ENCODE data around the gene CACNA2D3. TPM values are rescaled to one million over a fixed set of nuclear protein-coding genes. Genes with fewer than 3 reads are reported as not detected.

The CACNA2D3 gene
- total RNA-seq, 1 donor from 2014 or later, result 21.2 TPM

GRCh38 chr3:54955941-54956340, 833.6 kb downstream of the CACNA2D3 start:
- intact Hi-C loops (cut with micrococcal nuclease), result no loop called here

GRCh38 chr3:54957711-54958110, 835.4 kb downstream of the CACNA2D3 start:
- H3K27me3 ChIP-seq (ENCODE audit: low read depth), result no peaks in the 10 kb centered on the region
- intact Hi-C loops (cut with micrococcal nuclease), result no loop called here
- no peak overlapping the region for H3K4me3 ChIP-seq
- no peak for TF ChIP-seq CTCF (IDR thresholded peaks at IDR 0.05; ENCODE audit: borderline replicate concordance)
- H3K9me3 ChIP-seq (replicated peaks), result no peaks in the 10 kb centered on the region
- no peaks in the 10 kb centered on the region for H3K36me3 ChIP-seq
- peaks cover 13% of the 10 kb centered on the region for H3K4me1 ChIP-seq
- no peak overlapping the region for H3K27ac ChIP-seq (replicated peaks)
- no peak for DNase-seq

More at GRCh38 chr3:54955941-54956340, 833.6 kb downstream of the CACNA2D3 start:
- H3K36me3 ChIP-seq, result no peaks in the 10 kb centered on the region
- TF ChIP-seq CTCF (IDR thresholded peaks at IDR 0.05; ENCODE audit: borderline replicate concordance), result no peak
- no peaks in the 10 kb centered on the region for H3K27me3 ChIP-seq (ENCODE audit: low read depth)
- H3K27ac ChIP-seq (replicated peaks), result no peak overlapping the region
- no peaks in the 10 kb centered on the region for H3K9me3 ChIP-seq (replicated peaks)
- peaks cover 26% of the 10 kb centered on the region for H3K4me1 ChIP-seq
- H3K4me3 ChIP-seq, result no peak overlapping the region
- DNase-seq, result no peak

- DNase-seq, result no peak
- Histone ChIP-seq H3K36me3 (no peaks in the 10 kb centered on the region), H3K4me1 (no peaks in the 10 kb centered on the region), H3K4me3 (no peak overlapping the region), H3K27ac (replicated peaks) (no peak overlapping the region), H3K27me3 (ENCODE audit: low read depth) (no peaks in the 10 kb centered on the region), H3K9me3 (replicated peaks) (no peaks in the 10 kb centered on the region)
- no peak for TF ChIP-seq CTCF (IDR thresholded peaks at IDR 0.05; ENCODE audit: borderline replicate concordance)
- intact Hi-C loops (cut with micrococcal nuclease), result no loop called here
Observed at GRCh38 chr3:54960082-54960481, 837.7 kb downstream of the CACNA2D3 start.

- TF ChIP-seq CTCF (IDR thresholded peaks at IDR 0.05; ENCODE audit: borderline replicate concordance), result no peak
- Histone ChIP-seq H3K4me3 (no peak overlapping the region), H3K36me3 (no peaks in the 10 kb centered on the region), H3K27me3 (ENCODE audit: low read depth) (no peaks in the 10 kb centered on the region), H3K4me1 (no peaks in the 10 kb centered on the region), H3K27ac (replicated peaks) (no peak overlapping the region), H3K9me3 (replicated peaks) (no peaks in the 10 kb centered on the region)
- intact Hi-C loops (cut with micrococcal nuclease), result no loop called here
- DNase-seq, result no peak
Observed at GRCh38 chr3:54960701-54961100, 838.3 kb downstream of the CACNA2D3 start.

- no peaks in the 10 kb centered on the region for H3K27me3 ChIP-seq (ENCODE audit: low read depth)
- no peak for TF ChIP-seq CTCF (IDR thresholded peaks at IDR 0.05; ENCODE audit: borderline replicate concordance)
Observed at GRCh38 chr3:54962200-54962599, 839.8 kb downstream of the CACNA2D3 start.

GRCh38 chr3:54963641-54964040, 841.3 kb downstream of the CACNA2D3 start:
- no peak for DNase-seq
- no peaks in the 10 kb centered on the region for H3K9me3 ChIP-seq (replicated peaks)
- H3K27me3 ChIP-seq (ENCODE audit: low read depth), result no peaks in the 10 kb centered on the region
- TF ChIP-seq CTCF (IDR thresholded peaks at IDR 0.05; ENCODE audit: borderline replicate concordance), result no peak
- no peaks in the 10 kb centered on the region for H3K4me1 ChIP-seq
- no peak overlapping the region for H3K4me3 ChIP-seq
- intact Hi-C loops (cut with micrococcal nuclease), result no loop called here
- no peaks in the 10 kb centered on the region for H3K36me3 ChIP-seq
- H3K27ac ChIP-seq (replicated peaks), result no peak overlapping the region

More at GRCh38 chr3:54962200-54962599, 839.8 kb downstream of the CACNA2D3 start:
- no peak overlapping the region for H3K4me3 ChIP-seq
- H3K36me3 ChIP-seq, result no peaks in the 10 kb centered on the region
- H3K9me3 ChIP-seq (replicated peaks), result no peaks in the 10 kb centered on the region
- intact Hi-C loops (cut with micrococcal nuclease), result no loop called here
- H3K27ac ChIP-seq (replicated peaks), result no peak overlapping the region
- DNase-seq, result no peak
- H3K4me1 ChIP-seq, result no peaks in the 10 kb centered on the region
